Left hindlimb (tissue), 1 donor: ENCODE data around the gene COPE.
"Not testable (repeated sequence)": the region's sequence is repeated elsewhere in the genome, so short reads cannot be mapped to it uniquely, and the experiment has no call there.

Experiments used
- DNase-seq: peaks from one replicate; pipeline ENCODE4 v3.0.0-alpha.2; 2018

The COPE gene

DNA sequence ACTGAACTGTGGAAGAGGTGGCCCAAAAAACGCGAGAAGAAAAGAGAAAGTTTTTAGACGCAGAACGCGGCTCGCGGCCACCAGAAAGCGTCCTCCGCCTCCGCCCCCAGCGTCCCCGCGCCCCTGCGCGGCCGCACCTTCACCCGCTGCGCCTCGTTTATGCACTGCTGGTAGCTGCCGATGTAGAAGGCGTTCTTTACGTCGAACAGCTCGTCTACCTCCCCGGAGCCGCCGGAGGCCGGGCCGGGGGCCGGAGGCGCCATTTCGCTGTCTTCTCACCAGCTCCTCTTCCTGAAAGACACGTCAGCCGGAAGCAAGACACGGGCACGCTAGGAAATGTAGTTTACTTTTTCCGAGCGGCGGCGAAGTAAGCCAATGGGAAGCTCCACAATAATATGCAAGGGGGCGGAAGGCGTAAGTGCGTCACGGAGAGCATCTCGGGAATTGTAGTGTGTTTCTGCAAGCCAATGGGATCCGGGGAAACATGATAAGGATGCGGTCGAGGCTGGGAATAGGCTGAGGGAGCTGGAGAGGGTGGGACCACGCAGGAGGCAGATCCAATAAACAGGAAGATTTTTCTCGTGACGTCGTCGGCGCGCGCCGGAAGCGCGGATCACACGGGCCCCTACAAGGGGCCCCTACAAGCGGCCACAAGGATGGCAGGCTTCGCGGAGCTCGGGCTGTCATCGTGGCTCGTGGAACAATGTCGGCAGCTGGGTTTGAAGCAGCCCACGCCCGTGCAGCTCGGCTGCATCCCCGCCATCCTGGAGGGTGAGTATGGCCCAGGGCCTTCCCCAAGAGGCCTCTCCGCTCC is at the start of gene COPE, which contains the start of gene DDX49:
Gene COPE, minus strand, starts transcription at position 302 of the 814 bp plus-strand sequence. Its CDS starts 39 bp downstream, at position 263.
Gene DDX49, plus strand, starts transcription at position 630 of the 814 bp plus-strand sequence. Its CDS starts 27 bp downstream, at position 657.
- peak; percentile 99 for DNase-seq

DNA sequence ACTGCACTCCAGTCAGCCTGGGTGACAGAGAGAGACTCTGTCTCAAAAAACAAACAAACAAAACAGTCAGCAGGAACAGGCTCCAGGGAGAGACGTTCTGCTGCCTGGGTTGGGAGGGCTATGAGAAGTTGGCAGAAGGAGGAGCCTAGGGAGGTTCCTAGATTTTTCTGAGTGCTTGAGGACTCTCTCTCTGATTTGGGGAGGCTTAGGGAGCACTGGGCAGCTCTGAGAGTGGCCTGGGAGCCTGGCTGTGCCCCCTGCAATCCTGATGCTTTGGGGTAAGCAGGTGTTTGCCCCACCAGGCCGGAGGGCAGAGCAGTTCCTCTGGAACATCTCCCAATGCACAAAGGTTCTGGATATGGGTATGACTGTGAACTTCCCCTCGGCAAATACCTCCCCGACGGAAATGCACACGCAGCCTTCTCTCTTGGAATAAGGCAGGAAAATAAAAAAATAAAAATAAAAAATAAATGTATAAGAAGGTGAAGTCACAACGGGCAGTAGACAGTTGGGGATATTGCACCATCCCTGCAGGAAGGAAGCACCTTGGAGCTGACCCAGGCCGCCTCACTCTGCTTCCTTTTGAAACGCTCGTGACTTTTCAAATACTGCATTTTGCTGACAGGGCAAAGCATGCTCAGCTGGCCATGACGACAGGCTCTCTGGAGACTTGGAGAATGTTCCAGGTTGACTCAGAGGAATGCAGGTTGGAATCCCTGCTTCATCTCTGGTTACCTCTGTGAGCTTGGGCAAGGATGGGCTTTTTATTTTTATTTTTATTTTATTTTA is 48.4 kb upstream of the COPE start:
- DNase-seq: peak; percentile 44

DNA sequence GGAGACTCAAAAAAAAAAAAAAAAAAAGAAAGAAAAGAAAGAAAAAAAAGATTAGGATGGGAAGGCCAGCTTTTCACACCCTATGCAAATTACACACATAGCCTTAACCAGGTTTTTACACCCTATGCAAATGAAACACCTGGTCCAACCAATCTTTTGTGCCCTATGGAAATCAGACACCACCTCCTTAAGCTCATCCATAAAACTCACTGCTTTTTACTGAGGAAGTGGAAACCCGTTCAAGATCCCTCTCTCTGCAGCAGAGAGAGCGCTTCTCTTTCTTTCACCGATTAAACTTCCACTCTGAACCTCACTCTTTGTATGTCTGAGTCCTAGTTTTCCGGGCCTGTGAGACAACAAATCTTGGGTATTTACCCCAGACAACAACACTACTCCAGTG is 47.1 kb upstream of the COPE start:
- no peak for DNase-seq

DNA sequence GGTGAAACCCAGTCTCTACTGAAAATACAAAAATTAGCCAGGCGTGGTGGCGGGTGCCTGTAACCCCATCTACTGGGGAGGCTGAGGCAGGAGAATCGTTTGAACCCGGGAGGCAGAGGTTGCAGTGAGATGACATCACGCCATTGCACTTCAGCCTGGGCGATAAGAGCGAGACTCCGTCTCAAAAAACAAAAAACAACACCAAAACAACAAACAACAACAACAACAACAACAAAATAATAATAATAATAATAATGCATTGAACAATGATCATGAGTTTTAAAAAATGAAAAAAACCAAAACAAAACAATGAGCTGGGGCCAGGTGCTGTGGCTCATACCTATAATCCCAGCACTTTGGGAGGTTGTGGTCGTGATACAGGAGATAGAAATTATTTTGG is 44.9 kb upstream of the COPE start:
- DNase-seq: no peak

DNA sequence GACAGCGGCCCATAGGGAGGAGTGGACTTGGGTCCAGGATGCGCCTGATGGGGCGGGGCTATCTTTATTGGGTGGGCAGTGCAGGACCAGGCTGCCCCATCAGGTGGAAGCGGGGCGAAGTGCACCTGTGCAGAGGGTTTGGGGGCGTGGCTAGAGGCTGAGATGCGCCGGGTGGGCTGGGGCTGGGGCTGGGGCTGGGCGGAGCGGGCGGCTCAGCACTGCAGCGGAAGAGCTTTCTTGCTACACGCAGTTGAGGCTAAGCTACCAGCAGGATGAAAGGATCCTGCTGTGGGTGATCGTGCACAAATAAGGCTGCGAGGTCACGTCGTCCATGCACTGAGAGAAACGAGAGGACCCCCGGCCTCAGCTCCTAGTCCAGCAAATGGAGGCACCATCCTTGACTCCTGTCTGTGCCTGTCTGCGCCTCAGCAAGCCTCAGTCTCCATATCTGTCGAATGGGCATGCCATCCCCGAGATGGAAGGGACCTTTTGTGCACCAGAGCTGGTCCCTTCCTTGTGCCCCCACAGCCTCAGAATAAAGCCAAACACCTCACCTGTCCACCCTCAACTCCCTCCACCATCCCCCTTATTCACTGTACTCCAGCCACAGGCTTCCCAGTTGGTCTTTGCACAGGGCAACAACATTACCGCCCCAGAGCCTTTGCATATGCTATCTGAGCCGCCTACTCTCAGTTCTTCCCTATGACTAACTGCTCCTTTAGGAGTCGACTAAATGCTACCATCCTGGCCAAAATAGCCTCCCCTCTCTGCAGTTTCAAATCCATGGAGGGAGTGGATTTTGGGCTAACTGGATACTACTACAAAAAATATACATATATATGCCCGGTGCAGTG is 42.8 kb upstream of the COPE start:
- DNase-seq: no peak

DNA sequence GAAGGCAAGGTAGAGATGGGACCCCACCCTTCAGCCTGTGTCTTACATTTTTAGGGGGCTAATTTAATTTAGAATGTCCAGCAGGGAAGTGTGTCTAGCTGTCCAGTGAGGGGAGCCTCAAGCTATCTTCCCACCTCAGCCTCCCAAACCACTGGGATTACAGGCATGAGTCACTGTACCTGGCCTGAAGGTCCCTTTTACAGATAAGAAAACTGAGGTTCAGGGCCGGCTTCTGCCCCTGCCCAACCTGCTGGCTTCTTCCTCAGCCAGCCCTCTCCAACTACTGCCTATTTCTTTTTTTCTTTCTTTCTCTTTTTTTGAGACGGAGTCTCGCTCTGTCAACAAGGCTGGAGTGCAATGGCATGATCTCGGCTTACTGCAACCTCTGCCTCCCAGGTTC is 41.2 kb upstream of the COPE start:
- DNase-seq: no peak

DNA sequence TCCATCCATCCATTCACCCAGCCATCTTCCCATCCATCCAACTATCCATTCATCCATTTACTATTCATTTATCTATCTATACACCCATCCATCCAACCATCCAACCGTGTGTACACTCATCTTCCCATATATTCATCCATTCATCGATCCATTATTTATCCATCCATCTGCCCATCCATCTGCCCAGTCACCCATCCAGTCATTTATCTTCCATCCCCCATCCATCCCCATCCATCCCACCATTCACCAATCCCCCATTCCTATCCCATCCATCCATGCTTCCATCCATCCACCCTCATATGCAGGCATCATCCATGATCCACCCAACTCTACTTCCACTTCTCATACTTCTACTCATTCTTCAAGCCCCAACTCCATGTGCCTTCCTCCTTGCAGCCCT is 35.9 kb upstream of the COPE start:
- DNase-seq: no peak

DNA sequence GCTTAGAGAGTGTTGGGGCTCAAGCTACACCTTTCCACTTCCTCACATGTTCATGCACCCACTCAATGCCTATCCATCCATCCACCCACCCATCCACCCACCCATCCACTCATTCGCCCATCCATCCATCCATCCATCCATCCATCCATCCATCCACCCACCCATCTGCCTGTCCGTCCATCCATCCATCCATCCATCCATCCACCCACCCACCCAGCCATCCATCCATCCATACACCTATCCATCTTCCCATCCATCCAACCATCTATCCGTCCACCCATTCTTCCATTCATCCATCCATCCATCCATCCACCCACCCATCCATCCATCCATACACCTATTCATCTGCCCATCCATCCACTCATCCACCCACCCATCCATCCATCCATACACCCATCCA is 34.9 kb upstream of the COPE start:
- no peak for DNase-seq

DNA sequence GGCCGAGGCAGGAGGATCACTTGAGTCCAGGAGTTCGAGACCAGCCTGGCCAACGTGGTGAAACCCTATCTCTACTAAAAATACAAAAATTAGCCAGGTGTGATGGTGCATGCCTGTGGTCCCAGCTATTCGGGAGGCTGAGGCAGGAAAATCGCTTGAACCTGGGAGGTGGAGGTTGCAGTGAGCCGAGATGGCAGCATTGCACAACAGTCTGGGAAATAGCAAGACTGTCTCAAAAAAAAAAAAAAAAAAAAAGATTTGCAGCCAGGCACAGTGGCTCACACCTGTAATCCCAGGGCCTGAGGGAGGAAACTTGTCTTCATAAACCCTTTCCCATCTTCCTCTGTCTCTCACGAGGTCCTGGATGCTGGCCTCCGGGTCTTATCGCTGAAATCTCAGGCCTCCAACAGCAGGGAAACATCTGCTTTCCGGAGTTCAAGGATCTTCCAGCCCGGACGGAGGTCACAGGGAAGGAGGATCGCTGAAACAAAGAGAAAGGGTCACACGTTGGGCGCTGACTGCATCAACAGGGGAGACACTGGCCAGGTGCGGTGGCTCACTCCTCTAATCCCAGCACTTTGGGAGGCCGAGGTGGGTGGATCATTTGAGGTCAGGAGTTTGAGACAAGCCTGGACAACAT is 33.3 kb upstream of the COPE start:
- not testable (repeated sequence) for DNase-seq

DNA sequence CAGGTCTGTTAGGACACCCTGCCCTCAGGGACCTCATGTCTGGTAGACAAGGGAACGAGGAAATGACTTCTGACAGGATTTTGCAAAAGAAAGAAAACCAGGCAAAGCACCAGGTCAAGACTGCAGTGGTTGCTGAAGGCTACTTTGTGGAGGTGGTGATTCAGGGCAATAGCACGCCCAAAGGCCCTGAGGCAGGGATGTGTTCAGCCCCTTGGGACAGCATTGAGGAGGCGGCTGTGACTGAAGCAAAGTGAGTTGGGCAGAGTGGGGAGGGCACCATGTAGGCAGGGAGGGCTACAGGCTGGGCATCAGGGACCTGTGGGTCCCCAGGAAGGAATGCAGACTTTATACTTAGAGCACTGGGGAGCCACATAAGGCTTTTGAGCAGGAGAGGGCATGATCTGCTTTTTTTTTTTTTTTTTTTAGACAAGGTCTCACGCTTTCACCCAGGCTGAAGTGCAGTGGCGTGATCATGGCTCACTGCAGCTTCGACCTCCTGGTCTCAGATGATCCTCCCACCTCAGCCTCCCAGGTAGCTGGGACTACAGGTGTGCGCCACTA is 32.6 kb upstream of the COPE start:
- DNase-seq: no peak

DNA sequence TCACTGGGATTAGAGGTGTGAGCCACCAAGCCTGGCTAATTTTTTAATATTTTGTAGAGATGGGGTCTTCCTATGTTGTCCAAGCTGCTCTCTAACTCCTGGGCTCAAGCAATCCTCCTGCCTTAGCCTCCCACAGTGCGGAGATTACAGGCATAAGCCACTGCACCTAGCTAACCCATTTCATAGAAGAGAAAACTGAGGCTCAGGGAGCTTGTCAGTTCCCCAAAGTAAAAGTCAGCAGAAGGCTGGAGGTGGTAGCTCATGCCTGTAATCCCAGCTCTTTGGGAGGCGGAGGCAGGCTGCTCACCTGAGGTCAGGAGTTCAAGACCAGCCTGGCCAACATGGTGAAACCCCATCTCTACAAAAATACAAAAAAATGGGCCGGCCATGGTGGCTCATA is 30.7 kb upstream of the COPE start:
- DNase-seq: no peak

DNA sequence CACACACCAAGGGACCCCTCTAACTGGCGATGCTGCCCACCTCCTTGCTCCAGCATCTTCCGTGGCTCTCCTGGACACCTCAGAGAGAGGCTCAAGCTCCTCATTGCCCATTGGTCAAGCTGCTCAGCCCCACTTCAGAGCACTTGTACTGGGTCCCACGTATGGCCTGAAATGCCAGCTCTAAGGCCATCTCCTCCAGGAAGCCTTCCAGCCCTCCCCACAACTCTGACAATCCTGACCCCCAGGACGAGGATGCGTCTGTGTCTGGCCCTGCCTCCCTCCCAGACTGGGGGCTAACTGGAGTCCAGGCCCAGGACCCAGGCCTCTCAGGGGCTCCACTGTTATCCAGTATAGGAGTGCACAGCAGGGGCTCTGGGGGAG is 29.8 kb upstream of the COPE start:
- DNase-seq: no peak

DNA sequence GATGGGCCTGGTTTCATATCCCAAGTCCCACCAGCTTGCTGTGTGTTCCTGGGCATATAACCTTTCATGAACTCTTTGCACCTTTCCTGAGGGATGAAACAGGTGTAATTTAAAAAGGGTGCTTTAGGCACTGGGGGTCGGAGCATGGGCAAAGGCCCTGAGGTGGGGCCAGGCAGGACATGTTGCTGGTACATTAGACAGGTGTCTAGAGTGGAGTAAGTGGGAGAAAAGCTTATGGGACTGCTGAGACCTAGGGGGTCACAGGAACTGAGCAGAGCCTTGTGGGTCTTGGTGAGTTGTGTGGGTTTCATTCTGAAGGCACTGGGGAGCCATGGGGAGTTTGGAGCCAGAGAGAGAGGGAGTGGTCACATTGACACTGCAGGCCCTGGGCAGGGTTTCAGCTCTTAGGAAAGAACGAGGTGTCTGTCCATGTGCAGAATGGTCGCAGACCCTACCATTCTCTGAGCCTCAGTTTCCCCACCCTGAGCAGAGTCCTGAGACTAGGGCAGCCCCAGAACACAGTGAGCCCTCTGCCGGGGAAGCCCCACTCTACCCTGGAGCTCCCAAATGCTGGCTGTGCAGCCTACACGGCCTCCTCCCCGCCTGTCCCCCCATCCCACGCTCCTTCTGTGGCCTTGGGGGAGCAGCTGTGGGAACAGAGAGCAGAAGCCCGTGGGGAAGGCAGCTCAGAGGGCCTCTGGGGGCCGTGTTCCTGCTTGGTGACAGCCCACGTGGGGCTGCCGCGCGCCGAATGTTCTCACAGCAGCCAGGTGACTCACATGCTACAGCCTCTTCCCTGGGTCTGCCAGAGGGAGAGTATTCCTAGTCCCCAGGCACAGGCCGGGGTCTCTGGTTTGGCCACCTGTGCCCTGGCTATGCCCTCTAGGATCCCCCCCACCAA is 29.1 kb upstream of the COPE start:
- DNase-seq: no peak

DNA sequence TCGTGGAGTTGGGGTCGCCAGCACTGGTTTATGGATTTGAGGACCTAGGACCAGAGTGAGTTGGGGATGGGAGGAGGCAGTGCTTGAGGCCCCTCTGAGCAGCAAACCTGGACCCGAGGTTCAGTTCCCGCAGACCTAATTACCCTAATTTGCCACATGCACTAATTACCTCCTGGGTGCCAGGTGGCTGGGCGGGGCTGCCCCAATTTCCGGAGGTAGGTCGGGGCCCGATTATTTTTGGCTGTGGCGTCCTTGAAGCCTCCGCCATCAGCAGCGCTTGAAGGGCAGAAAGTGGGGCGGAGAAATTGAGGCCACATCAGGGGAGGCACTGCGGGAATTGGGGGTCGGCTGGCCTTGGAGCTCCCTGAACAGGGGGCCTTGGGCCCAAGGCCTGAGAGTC is 27.7 kb upstream of the COPE start:
- DNase-seq: no peak

DNA sequence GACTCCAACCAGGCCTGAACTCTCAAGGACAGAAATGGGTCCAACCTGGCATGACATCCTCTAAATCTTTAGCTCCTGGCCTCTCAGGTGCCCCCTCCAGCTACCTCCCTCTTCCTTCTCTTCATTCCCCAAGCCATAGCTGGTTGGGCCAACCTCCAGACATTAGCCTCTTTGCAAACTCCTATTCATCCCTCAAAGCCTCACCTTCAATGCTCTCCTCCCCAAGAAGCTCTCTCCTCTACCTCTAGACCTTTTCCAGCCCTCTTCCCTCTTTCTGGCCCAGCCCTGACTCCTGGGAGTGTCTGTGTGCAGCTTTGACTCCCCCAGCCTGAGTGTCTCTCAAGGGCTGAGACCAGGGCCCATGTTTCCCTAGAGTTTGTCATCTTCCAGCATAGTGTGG is 27.1 kb upstream of the COPE start:
- DNase-seq: no peak

DNA sequence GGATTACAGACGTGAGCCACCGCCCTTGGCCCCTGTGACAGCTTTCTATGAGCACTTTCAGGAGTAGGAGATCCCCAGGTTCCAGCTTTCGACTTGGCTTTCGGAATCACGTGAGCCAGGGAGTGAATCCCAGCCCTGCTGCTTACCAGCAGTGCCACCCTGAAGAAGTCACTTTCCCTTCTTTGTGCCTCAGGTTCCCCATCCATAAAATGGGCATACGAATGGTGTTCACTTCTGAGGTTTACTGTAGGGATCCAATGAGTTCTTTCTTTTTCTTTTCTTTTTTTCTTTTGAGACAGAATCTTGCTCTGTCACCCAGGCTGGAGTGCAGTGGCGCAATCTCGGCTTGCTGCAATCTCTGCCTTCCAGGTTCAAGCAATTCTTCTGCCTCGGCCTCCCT is 26.1 kb upstream of the COPE start:
- DNase-seq: no peak

DNA sequence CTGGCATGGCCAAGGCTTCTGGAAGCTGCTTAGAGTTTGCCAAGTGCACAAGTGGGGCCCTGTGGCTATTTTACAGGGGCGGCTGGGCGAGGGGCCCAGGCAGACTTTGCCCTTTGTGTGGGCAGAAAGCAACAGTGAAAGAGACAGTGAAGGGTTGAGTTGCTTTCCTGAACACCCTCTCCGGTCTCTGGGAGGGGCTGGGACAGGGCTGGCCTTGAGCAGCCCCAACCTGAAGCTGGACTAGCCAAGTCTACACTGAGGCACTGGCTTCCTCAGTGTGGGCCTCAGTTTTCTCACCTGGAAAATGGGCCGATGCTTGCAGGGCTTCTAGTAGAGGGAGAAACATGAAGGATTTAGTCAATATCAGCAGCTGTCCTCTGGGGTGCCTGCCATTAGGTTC is 24.3 kb upstream of the COPE start:
- no peak for DNase-seq

DNA sequence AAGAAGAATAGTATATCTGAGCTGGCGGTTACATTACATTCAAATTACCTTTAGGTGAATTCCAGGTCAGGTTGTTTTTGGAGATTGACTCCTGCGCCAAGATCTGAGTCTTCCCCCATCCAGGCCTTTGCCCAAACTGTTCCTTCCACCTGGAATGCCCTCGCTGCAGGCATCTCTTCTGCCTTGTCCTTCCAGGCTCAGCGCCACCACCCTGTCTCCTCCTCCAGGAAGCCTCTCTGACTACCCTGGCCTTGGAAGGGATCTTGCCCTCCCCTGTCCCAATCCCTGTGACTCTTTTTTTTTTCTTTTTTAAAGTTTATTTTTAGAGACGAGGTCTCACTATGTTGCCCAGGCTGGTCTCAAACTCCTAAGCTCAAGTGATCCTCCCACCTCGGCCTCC is 23.5 kb upstream of the COPE start:
- DNase-seq: no peak

DNA sequence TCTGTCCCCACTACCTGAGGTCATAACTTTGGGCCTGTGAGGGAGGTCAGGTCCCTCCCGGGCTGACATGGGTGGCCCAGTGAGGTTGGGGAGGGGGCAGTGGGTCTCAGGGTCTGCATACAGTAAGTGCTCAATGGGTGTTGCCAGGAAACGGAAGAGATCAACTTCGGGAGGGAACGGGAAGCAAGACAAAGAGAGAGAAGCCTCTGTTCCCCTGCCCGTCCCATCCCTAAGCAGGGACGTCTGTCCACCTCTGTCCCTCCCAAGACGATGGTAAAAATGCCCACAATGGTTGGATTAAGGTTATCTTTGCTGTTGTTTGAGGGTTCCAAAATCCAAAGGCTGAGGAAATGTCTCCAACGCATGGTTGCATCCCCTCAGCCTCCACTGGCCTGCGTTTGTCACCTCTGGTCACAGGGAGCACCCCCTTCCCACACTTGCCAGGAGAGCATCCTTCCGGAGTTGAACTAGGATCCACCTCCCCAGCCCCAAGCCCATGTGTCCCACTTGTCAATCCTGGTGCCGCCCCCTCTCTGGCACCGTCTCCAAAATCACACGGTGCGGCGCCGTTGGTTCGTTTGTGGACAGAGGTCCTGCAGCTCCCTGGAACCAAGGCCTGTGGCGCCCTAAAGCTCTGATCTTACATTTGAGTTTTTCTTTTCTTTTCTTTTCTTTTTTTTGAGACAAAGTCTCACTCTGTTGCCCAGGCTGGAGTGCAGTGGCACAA is 22.6 kb upstream of the COPE start:
- DNase-seq: no peak

DNA sequence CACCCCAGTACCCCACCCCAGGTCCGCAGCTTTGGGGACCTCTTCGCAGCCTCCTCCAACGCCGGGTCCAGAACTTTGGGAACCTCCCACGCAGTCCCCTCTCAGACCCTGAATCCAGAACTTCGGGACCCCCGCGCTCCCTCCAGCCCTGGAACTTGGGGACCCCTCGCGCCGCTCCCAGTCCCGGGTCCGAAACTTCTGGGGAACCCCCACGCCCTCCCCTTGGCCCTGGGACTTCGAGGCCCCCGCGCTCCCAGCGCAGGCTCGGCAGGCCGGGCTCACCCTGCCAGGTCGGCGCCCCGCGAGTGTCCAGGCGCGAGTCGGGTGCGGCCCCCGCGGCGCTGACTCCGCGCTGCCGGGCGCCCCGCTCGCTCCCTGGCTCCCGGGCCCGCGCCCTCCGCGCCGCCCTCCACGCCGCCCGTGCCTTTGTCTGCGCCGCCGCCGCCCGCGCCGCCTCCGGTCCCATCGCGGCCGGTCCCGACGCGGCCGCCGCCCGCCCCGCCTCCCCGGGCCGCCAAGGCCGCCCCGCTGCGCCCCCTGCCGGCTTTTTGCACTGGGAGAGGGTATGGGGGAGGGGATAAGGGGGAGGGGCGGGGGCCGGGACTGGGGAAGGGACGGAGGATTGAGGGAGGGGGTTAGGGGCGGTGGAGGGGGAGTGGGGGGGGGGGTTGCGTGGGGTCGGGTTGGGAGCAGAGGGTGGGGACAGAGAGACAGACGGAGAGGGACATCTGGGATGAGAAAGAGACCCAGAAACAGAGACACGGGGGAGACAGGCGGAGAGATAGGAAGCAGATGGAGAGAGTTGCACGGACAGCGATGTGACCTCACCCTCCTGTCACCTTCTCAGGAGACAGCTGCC is 21.8 kb upstream of the COPE start, which contains the start of gene HOMER3:
Gene HOMER3, minus strand, starts transcription at position 449 of the 859 bp plus-strand sequence. CDS start 2,235 bp downstream, outside the sequence.
- peak; percentile 86 for DNase-seq
